Measurements from ENCODE around the gene GATAD2A. TPM values are rescaled to one million over a fixed set of nuclear protein-coding genes. Genes with fewer than 3 reads are reported as not detected.

Gene GATAD2A
- total RNA-seq, 1 experiment from 2014 or later = 99.6 TPM

DNA sequence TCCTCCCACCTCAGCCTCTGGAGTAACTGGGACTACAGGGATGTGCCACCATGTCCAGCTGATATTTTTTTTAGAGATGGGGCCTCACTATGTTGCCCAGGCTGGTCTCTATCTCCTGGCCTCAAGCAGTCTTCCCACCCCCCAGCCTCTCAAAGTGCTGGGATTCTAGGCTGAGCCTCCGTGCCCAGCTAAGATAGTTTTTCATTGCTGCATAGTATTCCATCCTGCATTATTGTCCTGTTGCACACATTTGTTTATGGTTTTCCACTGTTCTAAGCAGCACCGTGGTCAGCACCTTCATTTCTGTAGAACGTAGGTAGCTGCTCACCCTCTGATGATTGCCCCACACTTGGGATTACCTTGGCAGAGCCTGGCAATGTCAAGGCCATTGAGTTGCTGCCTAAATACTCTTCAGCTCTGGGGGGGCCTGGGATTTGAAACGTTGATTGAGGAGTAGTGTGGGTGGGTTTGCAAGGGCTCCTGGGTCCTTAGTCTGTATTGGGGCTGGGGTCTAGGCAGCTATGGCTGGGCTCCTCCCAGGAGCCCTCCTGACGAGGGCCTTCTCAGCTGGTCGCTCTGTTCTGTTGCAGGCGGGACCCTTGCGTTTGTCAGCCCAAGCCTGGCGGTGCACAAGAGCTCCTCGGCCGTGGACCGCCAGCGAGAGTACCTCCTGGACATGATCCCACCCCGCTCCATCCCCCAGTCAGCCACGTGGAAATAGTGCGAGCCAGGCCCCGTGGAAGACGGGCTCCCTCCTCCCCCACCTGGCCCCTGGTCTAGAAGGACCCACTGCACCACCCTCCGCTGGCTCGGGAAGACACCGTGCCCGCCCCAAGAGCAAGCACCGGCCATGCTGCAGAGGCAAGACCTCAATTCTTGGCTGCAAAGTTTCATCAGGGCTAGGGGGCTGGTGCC is 99.5 kb downstream of the GATAD2A start:
- Histone ChIP-seq H3K9me3 (ENCODE audit: control insufficient read depth, insufficient read depth, low read depth, low read length) (no peaks in the 10 kb centered on the region), H3K4me1 (ENCODE audit: control insufficient read depth, insufficient read depth, low read length) (no peaks in the 10 kb centered on the region), H3K36me3 (ENCODE audit: control insufficient read depth, insufficient read depth, low read length) (no peaks in the 10 kb centered on the region), H3K27me3 (ENCODE audit: control insufficient read depth, insufficient read depth, low read length) (no peaks in the 10 kb centered on the region), H3K4me3 (ENCODE audit: low read depth in 2 of 2, low read length in 2 of 2) (no peak overlapping the region), H3K27ac (ENCODE audit: low read length) (no peak overlapping the region)
- in situ Hi-C loops (cut with HindIII; ENCODE audit: low pct_unique_long_range_greater_than_20kb, low sequenced_read_pairs) = no loop called here
- CTCF ChIA-PET = interaction anchor here (0.6 kb wide), 2 partner anchors 107 to 240 kb away, joined by 3 read pairs; no protein-coding TSS in a partner anchor
- intact Hi-C loops (cut with micrococcal nuclease; ENCODE audit: unreplicated experiment) = no loop called here
- POLR2A ChIA-PET = no interaction called here
- BruUV-seq (replicated peaks) = no TSS peak
- ATAC-seq = no peak
- no peak for TF ChIP-seq SIN3A (IDR thresholded peaks at IDR 0.05; ENCODE audit: borderline replicate concordance, insufficient read depth, low read depth, low read length)
- TF ChIP-seq, protein P1, sequence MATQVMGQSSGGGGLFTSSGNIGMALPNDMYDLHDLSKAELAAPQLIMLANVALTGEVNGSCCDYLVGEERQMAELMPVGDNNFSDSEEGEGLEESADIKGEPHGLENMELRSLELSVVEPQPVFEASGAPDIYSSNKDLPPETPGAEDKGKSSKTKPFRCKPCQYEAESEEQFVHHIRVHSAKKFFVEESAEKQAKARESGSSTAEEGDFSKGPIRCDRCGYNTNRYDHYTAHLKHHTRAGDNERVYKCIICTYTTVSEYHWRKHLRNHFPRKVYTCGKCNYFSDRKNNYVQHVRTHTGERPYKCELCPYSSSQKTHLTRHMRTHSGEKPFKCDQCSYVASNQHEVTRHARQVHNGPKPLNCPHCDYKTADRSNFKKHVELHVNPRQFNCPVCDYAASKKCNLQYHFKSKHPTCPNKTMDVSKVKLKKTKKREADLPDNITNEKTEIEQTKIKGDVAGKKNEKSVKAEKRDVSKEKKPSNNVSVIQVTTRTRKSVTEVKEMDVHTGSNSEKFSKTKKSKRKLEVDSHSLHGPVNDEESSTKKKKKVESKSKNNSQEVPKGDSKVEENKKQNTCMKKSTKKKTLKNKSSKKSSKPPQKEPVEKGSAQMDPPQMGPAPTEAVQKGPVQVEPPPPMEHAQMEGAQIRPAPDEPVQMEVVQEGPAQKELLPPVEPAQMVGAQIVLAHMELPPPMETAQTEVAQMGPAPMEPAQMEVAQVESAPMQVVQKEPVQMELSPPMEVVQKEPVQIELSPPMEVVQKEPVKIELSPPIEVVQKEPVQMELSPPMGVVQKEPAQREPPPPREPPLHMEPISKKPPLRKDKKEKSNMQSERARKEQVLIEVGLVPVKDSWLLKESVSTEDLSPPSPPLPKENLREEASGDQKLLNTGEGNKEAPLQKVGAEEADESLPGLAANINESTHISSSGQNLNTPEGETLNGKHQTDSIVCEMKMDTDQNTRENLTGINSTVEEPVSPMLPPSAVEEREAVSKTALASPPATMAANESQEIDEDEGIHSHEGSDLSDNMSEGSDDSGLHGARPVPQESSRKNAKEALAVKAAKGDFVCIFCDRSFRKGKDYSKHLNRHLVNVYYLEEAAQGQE (IDR thresholded peaks at IDR 0.05; ENCODE audit: insufficient read depth in 1 of 2, low read depth in 2 of 2, low read length in 1 of 2) = no peak
- TF ChIP-seq POLR2AphosphoS5 (IDR thresholded peaks at IDR 0.05; ENCODE audit: low read depth, low read length) = no peak
- TF ChIP-seq, protein P2, sequence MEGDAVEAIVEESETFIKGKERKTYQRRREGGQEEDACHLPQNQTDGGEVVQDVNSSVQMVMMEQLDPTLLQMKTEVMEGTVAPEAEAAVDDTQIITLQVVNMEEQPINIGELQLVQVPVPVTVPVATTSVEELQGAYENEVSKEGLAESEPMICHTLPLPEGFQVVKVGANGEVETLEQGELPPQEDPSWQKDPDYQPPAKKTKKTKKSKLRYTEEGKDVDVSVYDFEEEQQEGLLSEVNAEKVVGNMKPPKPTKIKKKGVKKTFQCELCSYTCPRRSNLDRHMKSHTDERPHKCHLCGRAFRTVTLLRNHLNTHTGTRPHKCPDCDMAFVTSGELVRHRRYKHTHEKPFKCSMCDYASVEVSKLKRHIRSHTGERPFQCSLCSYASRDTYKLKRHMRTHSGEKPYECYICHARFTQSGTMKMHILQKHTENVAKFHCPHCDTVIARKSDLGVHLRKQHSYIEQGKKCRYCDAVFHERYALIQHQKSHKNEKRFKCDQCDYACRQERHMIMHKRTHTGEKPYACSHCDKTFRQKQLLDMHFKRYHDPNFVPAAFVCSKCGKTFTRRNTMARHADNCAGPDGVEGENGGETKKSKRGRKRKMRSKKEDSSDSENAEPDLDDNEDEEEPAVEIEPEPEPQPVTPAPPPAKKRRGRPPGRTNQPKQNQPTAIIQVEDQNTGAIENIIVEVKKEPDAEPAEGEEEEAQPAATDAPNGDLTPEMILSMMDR (IDR thresholded peaks at IDR 0.05) = no peak
- no peak for TF ChIP-seq TCF7L2 (IDR thresholded peaks at IDR 0.05; ENCODE audit: low read depth, low read length)
- DNase-seq (ENCODE audit: low read depth, low spot score) = no peak

DNA sequence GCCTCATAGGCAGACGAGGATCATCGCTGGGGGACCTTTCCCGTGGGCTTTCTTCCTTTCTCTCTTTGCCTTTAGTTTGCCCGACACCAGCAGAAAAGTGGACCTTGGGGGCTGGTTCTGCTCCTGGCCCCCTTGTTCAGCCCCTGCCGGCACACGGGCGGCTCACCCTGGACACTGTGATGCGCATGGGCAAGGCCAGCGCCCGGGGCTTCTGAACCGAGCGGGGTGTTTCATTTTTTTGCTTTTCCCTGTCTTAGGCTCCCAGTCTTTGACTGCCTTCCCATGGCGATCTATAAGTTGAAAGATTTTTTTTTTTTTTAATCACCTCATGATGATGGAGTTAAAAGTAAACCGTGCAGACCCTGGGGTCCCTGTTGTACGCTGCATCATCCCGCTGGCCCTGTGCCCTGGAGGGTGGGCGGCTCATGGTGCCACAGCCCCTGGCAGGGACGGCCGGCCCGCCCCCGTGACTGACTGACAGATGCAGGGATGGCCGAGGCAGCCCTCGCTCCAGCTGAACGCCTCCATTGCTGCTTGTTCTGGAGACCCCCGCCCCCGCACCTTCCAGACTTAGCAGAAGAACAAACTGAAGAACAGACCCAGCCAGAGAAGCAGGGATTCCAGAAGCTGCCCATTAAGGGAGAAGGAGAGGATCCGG is 100.3 kb downstream of the GATAD2A start:
- DNase-seq (ENCODE audit: low read depth, low spot score) = no peak
- Histone ChIP-seq H3K9me3 (ENCODE audit: control insufficient read depth, insufficient read depth, low read depth, low read length) (no peaks in the 10 kb centered on the region), H3K36me3 (ENCODE audit: control insufficient read depth, insufficient read depth, low read length) (no peaks in the 10 kb centered on the region), H3K4me1 (ENCODE audit: control insufficient read depth, insufficient read depth, low read length) (no peaks in the 10 kb centered on the region), H3K4me3 (ENCODE audit: low read depth in 2 of 2, low read length in 2 of 2) (no peak overlapping the region), H3K27me3 (ENCODE audit: control insufficient read depth, insufficient read depth, low read length) (no peaks in the 10 kb centered on the region), H3K27ac (ENCODE audit: low read length) (no peak overlapping the region)
- intact Hi-C loops (cut with micrococcal nuclease; ENCODE audit: unreplicated experiment) (no loop called here), in situ Hi-C loops (cut with HindIII; ENCODE audit: low pct_unique_long_range_greater_than_20kb, low sequenced_read_pairs) (no loop called here)
- TF ChIP-seq, protein P2 (IDR thresholded peaks at IDR 0.05) = no peak
- no peak for TF ChIP-seq TCF7L2 (IDR thresholded peaks at IDR 0.05; ENCODE audit: low read depth, low read length)
- no peak for TF ChIP-seq POLR2AphosphoS5 (IDR thresholded peaks at IDR 0.05; ENCODE audit: low read depth, low read length)
- no peak for TF ChIP-seq SIN3A (IDR thresholded peaks at IDR 0.05; ENCODE audit: borderline replicate concordance, insufficient read depth, low read depth, low read length)
- TF ChIP-seq, protein P1 (IDR thresholded peaks at IDR 0.05; ENCODE audit: insufficient read depth in 1 of 2, low read depth in 2 of 2, low read length in 1 of 2) = no peak
- no peak for ATAC-seq
- ChIA-PET POLR2A (no interaction called here), CTCF (no interaction called here)
- no TSS peak for BruUV-seq (replicated peaks)

All from Panc1 (cell line).